Stimulated activated CD4-positive, alpha-beta T cell treated with anti-CD3 and anti-CD28 coated beads, TNF-alpha, amount 100 ng/mL, for 1 hour (primary cell): ENCODE measurements around the gene NTSR2.

Source experiments
- DNase-seq, 3 donors: peaks; one replicate each; pipeline ENCODE4 v3.0.0-alpha.2; 2020; ENCODE audit warnings: low read depth in 3 of 3, low spot score in 1 of 3

The NTSR2 gene

DNA sequence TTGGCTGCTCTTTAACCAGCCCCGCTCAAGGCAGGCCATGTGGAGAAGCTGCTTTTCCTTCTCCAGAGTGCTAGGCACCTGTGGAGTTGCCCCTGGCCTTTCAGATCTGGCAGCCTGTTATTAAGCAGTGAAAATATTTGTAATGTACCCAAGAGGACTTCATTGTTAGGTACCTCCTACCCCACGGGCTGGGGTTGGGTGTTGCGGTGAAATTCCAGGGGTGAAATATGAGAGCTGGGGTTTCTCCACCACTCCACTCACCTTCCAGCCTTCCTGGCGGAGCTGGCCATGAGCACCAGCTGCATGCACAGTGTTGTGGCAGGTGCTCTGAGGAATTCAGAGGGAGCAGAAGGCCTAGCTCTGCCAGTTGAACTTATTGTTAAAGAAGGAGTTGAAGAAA, 39.1 kb downstream of the NTSR2 start:
- DNase-seq, result no peak

GRCh38 chr2:11629851-11630250, 40.1 kb downstream of the NTSR2 start:
- DNase-seq, result no peak

GRCh38 chr2:11629215-11629614, 40.8 kb downstream of the NTSR2 start:
- no peak for DNase-seq

GRCh38 chr2:11628675-11629074, 41.3 kb downstream of the NTSR2 start:
- DNase-seq, result no peak

- no peak for DNase-seq
Observed at GRCh38 chr2:11625671-11626070, 44.3 kb downstream of the NTSR2 start.

DNA sequence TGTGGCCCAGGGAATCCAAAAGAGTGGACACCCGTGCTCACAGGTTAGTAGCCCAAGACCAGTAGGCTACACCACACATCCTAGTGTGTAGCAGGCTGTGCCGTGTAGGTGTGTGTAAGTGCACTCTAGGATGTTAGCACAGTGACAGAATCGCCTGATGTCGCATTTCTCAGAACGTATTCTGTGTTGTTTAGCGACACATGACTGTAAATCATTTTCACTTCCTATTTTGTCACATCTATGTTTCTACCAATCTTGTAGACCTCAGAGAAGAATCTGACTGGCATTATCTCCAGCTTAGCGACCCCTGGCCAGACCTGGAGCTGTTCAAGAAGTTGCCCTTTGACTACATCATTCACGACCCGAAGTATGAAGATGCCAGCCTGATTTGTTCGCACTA, 45.1 kb downstream of the NTSR2 start:
- no peak for DNase-seq

GRCh38 chr2:11622611-11623010, 47.4 kb downstream of the NTSR2 start:
- DNase-seq, result no peak

GRCh38 chr2:11621410-11621809, 48.6 kb downstream of the NTSR2 start:
- DNase-seq, result no peak

DNA sequence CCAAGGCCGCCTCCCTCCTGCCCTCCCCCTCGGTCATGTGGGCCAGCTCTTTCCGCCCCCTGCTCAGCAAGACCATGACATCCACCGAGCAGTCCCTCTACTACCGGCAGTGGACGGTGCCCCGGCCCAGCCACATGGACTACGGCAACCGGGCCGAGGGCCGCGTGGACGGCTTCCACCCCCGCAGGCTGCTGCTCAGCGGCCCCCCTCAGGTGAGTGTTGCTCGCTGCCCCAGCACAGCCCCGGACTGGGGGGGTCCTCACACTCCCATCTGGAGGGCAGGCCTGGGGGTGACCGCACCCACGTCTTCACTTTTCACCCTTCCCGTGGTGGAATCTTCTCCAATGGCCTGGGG, 51.3 kb downstream of the NTSR2 start:
- DNase-seq, result no peak

DNA sequence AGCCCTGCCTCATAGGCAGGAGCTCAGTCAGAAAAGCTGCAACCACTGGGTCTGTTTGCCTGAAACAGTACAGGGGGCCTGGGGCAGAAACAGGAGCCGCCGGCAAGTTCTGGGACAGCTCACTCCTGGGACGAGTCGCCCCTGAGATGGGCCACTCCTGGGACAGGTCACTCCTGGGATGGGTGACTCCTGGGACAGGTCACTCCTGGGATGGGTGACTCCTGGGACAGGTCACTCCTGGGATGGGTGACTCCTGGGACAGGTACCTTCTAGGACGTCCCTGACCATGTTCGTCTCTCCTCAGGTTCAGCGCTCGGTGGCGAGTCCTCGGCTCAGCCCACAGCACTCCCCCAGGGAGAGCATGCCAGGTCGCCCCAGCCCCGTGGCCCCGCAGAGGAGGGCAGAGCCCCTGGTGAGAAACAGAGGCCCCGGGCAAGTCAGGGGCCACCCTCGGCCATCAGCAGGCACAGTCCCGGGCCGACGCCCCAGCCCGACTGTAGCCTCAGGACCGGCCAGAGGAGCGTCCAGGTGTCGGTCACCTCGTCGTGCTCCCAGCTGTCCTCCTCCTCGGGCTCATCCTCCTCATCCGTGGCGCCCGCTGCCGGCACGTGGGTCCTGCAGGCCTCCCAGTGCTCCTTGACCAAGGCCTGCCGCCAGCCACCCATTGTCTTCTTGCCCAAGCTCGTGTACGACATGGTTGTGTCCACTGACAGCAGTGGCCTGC, 51.8 kb downstream of the NTSR2 start:
- DNase-seq, result no peak

- DNase-seq, result no peak
Observed at GRCh38 chr2:11617527-11617926, 52.5 kb downstream of the NTSR2 start.

GRCh38 chr2:11616851-11617415, 53.1 kb downstream of the NTSR2 start:
- no peak for DNase-seq

DNA sequence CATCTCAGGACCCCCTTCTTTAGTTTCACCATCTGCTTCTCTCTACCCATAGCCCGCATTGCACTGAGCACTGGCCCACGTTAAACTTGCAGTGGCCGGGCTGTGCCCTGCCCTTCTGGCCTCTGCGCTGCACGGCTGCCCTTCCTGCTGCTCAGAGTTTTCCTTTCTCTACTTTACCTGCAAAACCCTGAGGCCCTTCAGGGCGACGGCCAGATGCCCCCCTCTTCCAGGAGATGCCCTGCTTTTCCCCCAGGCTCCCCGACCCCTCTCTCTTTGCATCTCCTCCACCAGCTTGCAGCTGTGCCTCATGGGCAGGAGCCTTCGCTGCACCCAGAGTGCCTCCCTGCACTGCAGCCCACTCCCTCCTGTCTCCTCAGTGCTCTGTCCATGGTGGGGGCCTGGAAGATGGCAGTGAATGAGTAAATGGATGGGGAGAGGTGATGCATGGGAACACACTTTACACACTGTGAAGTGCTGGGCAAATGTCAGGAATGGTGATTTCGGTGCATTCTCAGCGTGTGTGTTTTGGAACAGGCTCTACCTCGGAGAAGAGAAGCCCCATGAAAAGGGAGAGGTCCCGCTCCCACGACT, 53.8 kb downstream of the NTSR2 start:
- no peak for DNase-seq

- DNase-seq, result no peak
Observed at GRCh38 chr2:11615209-11615608, 54.8 kb downstream of the NTSR2 start.

- no peak for DNase-seq
Observed at GRCh38 chr2:11613297-11613696, 56.7 kb downstream of the NTSR2 start.

GRCh38 chr2:11612553-11613215, 57.3 kb downstream of the NTSR2 start:
- no peak for DNase-seq

DNA sequence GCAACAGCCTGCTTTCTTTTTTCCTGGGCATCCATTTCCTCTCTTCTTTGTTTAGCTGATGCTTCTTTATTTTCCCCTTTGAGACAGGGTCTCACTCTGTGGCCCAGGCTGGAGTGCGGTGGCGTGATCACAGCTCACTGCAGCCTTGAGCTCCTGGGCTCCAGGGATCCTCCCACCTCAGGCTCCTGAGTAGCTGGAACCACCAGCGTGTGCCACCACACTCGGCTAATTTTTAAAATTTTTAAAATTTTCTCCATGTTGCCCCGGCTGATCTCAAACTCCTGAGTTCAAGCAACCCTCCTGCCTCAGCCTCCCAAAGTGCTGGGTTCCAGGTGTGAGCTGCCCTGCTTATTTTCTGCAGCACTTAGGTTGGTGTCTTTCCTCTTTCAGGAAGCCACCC, 58.7 kb downstream of the NTSR2 start:
- no peak for DNase-seq

DNA sequence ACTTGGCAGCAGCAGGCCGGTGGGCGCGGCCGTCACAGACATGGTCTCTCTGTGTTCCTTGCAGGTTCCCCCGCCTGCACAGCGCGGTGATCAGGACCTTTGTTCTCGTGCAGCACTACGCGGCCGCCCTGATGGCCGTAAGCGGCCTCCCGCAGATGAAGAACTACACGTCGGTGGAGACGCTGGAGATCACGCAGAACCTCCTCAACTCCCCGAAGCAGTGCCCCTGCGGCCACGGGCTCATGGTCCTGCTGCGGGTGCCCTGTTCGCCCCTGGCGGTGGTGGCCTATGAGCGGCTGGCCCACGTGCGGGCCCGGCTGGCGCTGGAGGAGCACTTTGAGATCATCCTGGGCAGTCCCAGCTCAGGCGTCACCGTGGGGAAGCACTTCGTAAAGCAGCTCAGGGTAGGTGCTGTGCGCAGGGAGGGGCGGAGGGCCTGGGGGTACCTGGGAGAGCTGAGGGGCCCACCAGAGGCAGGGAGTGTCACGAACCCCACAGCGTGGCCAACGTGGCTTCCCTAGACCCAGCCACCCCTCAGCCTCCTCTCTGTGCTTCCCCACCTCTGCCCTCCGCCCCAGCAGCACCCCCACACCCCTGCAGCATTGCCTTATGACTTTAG, 59.3 kb downstream of the NTSR2 start:
- no peak for DNase-seq
